ENCODE data around the gene SEMA6D. TPM values are rescaled to one million over a fixed set of nuclear protein-coding genes. Genes with fewer than 3 reads are reported as not detected.

Gene SEMA6D
- total and polyA plus RNA-seq, 10 of the 15 experiments (the other 5 are each of a cell fraction or from before 2014, with no cell fraction given) = 0.01 to 0.52 (median 0.09) TPM; not detected in 6

DNA sequence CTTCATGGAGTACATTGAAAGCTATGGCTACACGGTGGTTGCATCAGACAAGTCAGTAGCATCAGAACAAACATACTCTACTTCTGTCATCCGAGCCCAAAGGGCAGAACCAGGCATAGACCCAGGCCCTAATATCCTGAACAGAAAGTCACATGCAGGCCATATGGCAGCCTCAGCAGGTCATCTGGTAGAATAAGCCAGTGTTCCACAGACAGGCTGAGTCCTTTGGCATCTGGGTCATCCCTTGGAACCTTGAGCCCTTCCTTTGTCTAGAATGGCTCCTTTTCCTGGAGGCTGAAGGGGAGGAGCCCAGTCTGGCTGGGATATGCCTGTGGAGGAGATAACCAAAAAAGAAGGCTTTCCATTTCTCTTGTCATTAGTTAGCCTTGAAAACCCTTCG lies 29.2 kb downstream of the SEMA6D start:
- in situ Hi-C loops (cut with MboI) = no loop called here
- Histone ChIP-seq H3K36me3 (ENCODE audit: control insufficient read depth in 2 of 2, insufficient read depth in 2 of 2, low read length in 1 of 2) (no peaks in the 10 kb centered on the region), H3K79me2 (ENCODE audit: control insufficient read depth, insufficient read depth, low read length) (no peaks in the 10 kb centered on the region), H3K9ac (ENCODE audit: control insufficient read depth, insufficient read depth, low read length) (no peak overlapping the region), H3K27ac (ENCODE audit: control insufficient read depth, insufficient read depth) (no peak overlapping the region), H3K4me3 (no peak overlapping the region), H3K4me1 (ENCODE audit: control insufficient read depth, insufficient read depth, low read length) (no peaks in the 10 kb centered on the region), H3K4me2 (ENCODE audit: control insufficient read depth, insufficient read depth) (no peak overlapping the region), H3K9me3 (replicated peaks; ENCODE audit: control insufficient read depth, insufficient read depth, low read length) (no peaks in the 10 kb centered on the region), H3K27me3 (replicated peaks in 1 of 2; ENCODE audit: control insufficient read depth in 2 of 2, insufficient read depth in 2 of 2, low read length in 1 of 2) (no peaks in the 10 kb centered on the region), H2AFZ (ENCODE audit: control insufficient read depth, low read depth, low read length) (no peak overlapping the region), H4K20me1 (ENCODE audit: control insufficient read depth, insufficient read depth) (no peaks in the 10 kb centered on the region)
- ChIA-PET RAD21 (ENCODE audit: unreplicated experiment) (no interaction called here), POLR2A (no interaction called here), CTCF (no interaction called here), SMC1A (ENCODE audit: uncharacterized antibody, unreplicated experiment) (no interaction called here)
- BruUV-seq (replicated peaks) = no TSS peak
- ATAC-seq (no peak), DNase-seq (ENCODE audit: low read depth, low spot score) (no peak), FAIRE-seq (no peak)
- intact Hi-C loops (cut with micrococcal nuclease; ENCODE audit: unreplicated experiment) = no loop called here
- WGBS (ENCODE audit: insufficient coverage, insufficient replicate concordance, low lambda C conversion rate, missing lambda C conversion rate) = 35% methylated on average over 3 of the region's 3 CpGs
- TF ChIP-seq DPF2 (IDR thresholded peaks at IDR 0.05) (no peak), MTA2 (IDR thresholded peaks at IDR 0.05; ENCODE audit: low read depth) (no peak), CHD2 (IDR thresholded peaks at IDR 0.05; ENCODE audit: borderline replicate concordance, low read depth, low read length) (no peak), RBBP5 (conservative IDR thresholded peaks at IDR 0.05) (no peak), FOXM1 (IDR thresholded peaks at IDR 0.05; ENCODE audit: low read depth, low read length) (no peak), LARP7 (IDR thresholded peaks at IDR 0.05) (no peak), CEBPB (IDR thresholded peaks at IDR 0.05; ENCODE audit: borderline replicate concordance in 1 of 2, low read depth in 2 of 2, low read length in 2 of 2) (no peak), SUPT20H (IDR thresholded peaks at IDR 0.05; ENCODE audit: borderline replicate concordance, control insufficient read depth, low read depth, low read length) (no peak), IKZF1 (conservative IDR thresholded peaks at IDR 0.05) (no peak), NRF1 (conservative IDR thresholded peaks at IDR 0.05; ENCODE audit: low read depth, low read length) (no peak), JUNB (IDR thresholded peaks at IDR 0.05) (no peak), ZNF24 (IDR thresholded peaks at IDR 0.05) (no peak), NR2F1 (conservative IDR thresholded peaks at IDR 0.05) (no peak)
- TF ChIP-seq, protein P1, sequence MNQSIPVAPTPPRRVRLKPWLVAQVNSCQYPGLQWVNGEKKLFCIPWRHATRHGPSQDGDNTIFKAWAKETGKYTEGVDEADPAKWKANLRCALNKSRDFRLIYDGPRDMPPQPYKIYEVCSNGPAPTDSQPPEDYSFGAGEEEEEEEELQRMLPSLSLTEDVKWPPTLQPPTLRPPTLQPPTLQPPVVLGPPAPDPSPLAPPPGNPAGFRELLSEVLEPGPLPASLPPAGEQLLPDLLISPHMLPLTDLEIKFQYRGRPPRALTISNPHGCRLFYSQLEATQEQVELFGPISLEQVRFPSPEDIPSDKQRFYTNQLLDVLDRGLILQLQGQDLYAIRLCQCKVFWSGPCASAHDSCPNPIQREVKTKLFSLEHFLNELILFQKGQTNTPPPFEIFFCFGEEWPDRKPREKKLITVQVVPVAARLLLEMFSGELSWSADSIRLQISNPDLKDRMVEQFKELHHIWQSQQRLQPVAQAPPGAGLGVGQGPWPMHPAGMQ (IDR thresholded peaks at IDR 0.05; ENCODE audit: borderline replicate concordance) = no peak
- TF ChIP-seq, protein P2, sequence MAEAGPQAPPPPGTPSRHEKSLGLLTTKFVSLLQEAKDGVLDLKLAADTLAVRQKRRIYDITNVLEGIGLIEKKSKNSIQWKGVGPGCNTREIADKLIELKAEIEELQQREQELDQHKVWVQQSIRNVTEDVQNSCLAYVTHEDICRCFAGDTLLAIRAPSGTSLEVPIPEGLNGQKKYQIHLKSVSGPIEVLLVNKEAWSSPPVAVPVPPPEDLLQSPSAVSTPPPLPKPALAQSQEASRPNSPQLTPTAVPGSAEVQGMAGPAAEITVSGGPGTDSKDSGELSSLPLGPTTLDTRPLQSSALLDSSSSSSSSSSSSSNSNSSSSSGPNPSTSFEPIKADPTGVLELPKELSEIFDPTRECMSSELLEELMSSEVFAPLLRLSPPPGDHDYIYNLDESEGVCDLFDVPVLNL (IDR thresholded peaks at IDR 0.05; ENCODE audit: low read depth, low read length) = no peak
